ENCODE data around the gene SESTD1. TPM values are rescaled to one million over a fixed set of nuclear protein-coding genes. Genes with fewer than 3 reads are reported as not detected.
"Not testable (repeated sequence)": the region's sequence is repeated elsewhere in the genome, so short reads cannot be mapped to it uniquely, and the experiment has no call there.

SESTD1 gene
- total RNA-seq, 1 donor from 2014 or later, result 42.2 TPM

- DNase-seq, result no peak
Measured at GRCh38 chr2:179098080-179098689, 166.4 kb downstream of the SESTD1 start.

DNA sequence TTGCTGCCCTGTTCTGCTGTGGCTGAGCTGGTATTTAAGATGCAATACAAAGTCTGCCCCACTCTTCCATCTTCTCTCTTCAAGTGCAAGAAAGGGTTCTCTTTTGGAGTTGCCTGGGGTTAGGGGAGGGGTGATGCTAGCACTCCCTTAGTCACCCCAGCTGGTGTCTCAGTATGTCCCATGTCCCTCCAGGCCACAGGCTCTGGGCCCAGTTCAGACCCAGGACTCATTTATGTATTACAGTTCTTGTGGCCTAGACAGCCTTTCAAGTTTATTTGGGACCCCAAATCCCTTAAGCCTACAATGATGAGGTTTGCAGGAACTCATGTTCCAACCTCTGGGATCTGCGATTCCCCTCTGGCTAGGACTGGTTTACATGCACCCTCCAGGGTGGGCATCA lies 167.5 kb downstream of the SESTD1 start:
- DNase-seq, result no peak

GRCh38 chr2:179096090-179096489 lies 168.5 kb downstream of the SESTD1 start:
- no peak for DNase-seq

GRCh38 chr2:179092912-179093311 lies 171.7 kb downstream of the SESTD1 start:
- not testable (repeated sequence) for DNase-seq

GRCh38 chr2:179082697-179083096 lies 181.9 kb downstream of the SESTD1 start:
- DNase-seq, result no peak

DNA sequence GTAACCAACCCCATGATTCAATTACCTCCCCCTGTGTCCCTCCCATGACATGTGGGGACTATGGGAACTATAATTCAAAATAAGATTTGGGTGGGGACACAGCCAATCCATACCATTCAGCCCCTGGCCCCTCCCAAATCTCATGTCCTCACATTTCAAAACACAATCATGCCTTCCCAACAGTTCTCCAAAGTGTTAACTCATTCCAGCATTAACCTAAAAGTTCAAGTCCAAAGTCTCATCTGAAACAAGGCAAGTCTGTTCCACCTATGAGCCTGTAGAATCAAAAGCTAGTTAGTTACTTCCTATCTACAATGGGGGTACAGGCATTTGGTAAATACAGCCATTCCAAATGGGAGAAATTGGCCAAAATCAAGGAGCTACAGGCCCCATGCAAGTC lies 182.7 kb downstream of the SESTD1 start:
- no peak for DNase-seq

DNA sequence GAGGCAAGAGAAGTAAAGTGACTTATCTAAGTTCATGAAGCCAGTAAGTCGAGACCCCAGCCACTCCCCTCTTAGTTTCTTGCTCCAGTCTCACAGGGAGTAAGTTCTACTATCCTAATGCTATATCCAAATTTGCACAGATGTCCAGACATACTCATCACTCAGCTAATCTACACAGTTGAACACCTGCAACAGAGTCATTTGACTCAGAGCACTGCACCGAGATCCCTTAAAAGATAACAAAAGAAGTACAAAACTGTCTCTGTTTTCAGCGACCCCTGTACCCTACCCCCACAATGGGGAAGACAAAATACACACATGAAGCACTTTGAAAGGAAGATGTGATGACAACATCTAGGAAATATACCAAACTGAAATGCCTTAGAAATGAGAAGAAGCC lies 192.1 kb downstream of the SESTD1 start:
- DNase-seq, result no peak

DNA sequence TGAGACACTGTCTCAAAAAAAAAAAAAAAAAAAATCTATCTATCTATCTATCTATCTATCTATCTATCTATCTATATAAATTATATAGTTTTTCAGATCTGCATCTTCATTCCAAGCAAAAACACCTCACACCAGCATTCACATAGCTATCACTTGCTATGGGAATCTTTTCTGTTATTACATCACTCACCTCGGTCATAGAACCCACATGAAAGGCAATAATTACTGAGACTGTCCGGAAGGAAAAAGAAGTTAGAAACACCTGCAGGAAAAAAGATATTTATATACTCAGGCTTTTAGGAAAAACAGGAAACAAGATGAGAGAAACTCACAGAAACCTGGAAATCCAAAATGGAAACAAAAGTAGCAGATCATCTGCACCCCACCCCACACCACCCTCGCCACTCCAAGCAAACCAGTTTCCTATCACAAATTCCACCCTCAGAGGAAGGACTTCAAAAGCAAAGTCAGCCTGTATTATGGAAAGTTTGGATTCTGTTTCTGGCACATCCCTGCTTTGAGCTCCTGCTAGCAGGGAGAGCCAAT lies 192.7 kb downstream of the SESTD1 start:
- no peak for DNase-seq

GRCh38 chr2:179070895-179071294 lies 193.7 kb downstream of the SESTD1 start:
- DNase-seq, result no peak

GRCh38 chr2:179069685-179070084 lies 194.9 kb downstream of the SESTD1 start:
- no peak for DNase-seq

DNA sequence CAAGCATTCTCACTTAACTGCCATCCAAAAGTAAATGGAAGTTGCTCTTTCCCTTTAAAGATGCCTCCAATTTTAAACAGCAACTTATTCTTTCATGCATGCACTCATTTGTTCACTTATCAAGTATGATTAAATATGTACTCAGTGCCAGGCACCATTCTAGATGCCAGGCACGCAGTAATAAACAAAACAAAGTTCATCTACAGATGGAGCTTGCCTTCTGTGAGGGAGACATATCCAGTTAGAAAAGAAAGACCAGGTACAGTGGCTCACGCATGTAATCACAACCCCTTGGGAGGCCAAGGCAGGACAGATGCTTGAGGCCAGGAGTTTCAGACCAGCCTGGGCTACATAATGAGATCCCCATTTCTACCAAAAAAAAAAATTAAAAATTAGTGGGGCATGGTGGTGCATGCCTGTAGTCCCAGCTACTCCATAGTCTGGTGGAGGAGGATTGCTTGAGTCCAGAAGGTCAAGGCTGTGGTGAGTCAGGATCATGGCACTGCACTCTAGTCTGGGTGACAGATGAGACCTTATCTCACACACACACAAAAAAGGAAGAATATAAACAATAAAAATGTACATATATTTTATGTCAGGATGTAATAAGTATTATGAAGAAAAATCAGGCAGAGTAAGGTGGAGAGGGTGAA lies 195.5 kb downstream of the SESTD1 start:
- no peak for DNase-seq

- DNase-seq, result no peak
Measured at GRCh38 chr2:179059026-179059700, 205.5 kb downstream of the SESTD1 start.

- DNase-seq, result no peak
Measured at GRCh38 chr2:179057737-179058136, 206.9 kb downstream of the SESTD1 start.

DNA sequence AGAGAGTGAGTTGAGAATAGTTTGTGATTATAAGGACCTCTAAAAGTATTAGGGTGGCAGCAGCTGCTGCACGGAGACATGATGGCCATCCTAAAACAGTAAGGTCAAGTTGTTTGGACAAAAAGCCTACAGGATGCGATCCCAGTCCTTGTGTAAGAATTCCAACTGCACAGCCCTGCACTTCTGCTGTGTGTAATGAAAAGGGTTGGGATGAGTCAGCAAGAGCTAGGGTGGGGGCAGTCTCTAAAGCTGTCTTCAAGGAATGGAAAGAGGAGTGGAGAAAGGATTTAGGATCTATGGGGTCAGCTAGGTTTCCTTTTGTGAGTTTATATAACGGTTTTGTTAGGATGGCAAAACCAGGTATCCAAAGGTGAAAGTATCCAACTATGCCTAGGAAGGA lies 211.1 kb downstream of the SESTD1 start:
- DNase-seq, result not testable (repeated sequence)

Other genes starting within 250 kb of the SESTD1 start
- gene CCDC141, start 214.7 kb downstream of the SESTD1 start, total RNA-seq, result 1.2 and 1.5 TPM in 2 replicates

All from dermis blood vessel endothelial cell (primary cell).